PC-3 (cell line): ENCODE data around the gene TREM1.

Experiments used
- CTCF ChIP-seq: fragments of 300-600 bp; sonication (generic); conservative IDR thresholded peaks from 2 replicates; pipeline ENCODE4 v1.5.1; 2017; ENCODE audit warnings: antibody characterized with exemption, low read depth, mild to moderate bottlenecking, low read length
- EZH2 ChIP-seq: fragments of 300-600 bp; sonication (generic); IDR thresholded peaks from one replicate; pipeline ENCODE4 v1.6.1; 2017; ENCODE audit warnings: antibody characterized with exemption, mild to moderate bottlenecking, low read length; ENCODE audit not compliant: unreplicated experiment
- EZH2phosphoT487 ChIP-seq: fragments of 300-600 bp; sonication (generic); IDR thresholded peaks from 2 replicates; pipeline ENCODE4 v1.6.1; 2018; ENCODE audit warnings: mild to moderate bottlenecking, antibody characterized with exemption, low read length, borderline replicate concordance

GRCh38 chr6:41275489-41275888 lies 11.0 kb downstream of the TREM1 start:
- TF ChIP-seq CTCF = no peak
- no peak for TF ChIP-seq EZH2
- no peak for TF ChIP-seq EZH2phosphoT487
